CD14-positive monocyte (primary cell): ENCODE data around the gene OR2V2. TPM values are rescaled to one million over a fixed set of nuclear protein-coding genes. Genes with fewer than 3 reads are reported as not detected.

ENCODE experiments used
- DNase-seq, 3 donors: peaks; one replicate each; pipeline ENCODE4 v3.0.0-alpha.2; 2011 to 2022
- H2AFZ ChIP-seq: 2 replicates; pipeline ENCODE4 v1.6.0; 2012; ENCODE audit warnings: mild to moderate bottlenecking, low read depth, low read length, inconsistent platforms; ENCODE audit not compliant: insufficient read depth, poor library complexity, severe bottlenecking
- H3K27ac ChIP-seq, 2 donors: 1 replicate in 1 of 2; 2 replicates in 1 of 2; pipeline ENCODE4 v1.5.1; 2012 to 2013; ENCODE audit warnings: low read length in 2 of 2, control low read depth in 1 of 2, inconsistent platforms in 1 of 2, low read depth in 1 of 2, mild to moderate bottlenecking in 1 of 2
- H3K27me3 ChIP-seq, 2 donors: one replicate each; pipeline versions ENCODE4 v1.6.0 to v1.6.1; 2011 to 2013; ENCODE audit warnings: low read length in 2 of 2; ENCODE audit not compliant: control insufficient read depth in 2 of 2, insufficient read depth in 2 of 2
- H3K36me3 ChIP-seq, 2 donors: replicated peaks in 1 of 2; 1 replicate in 1 of 2; 2 replicates in 1 of 2; pipeline versions ENCODE4 v1.5.1 to v1.6.1; 2012 to 2013; ENCODE audit warnings: low read length in 2 of 2, control low read depth in 1 of 2, inconsistent platforms in 1 of 2, mild to moderate bottlenecking in 1 of 2; ENCODE audit not compliant: insufficient read depth in 2 of 2, control insufficient read depth in 1 of 2
- H3K4me1 ChIP-seq, 2 donors: 1 replicate in 1 of 2; 2 replicates in 1 of 2; pipeline versions ENCODE4 v1.5.1 to v1.6.1; 2012 to 2013; ENCODE audit warnings: low read length in 2 of 2, control low read depth in 1 of 2, inconsistent platforms in 1 of 2, mild to moderate bottlenecking in 1 of 2, moderate library complexity in 1 of 2; ENCODE audit not compliant: insufficient read depth in 2 of 2, control insufficient read depth in 1 of 2
- H3K4me2 ChIP-seq: replicated peaks from 2 replicates; pipeline ENCODE3; 2012; ENCODE audit warnings: low read length, moderate library complexity, mild to moderate bottlenecking; ENCODE audit not compliant: poor library complexity, severe bottlenecking; ENCODE audit errors: extremely low read depth
- H3K4me3 ChIP-seq, 3 experiments: fragments of 200-600 bp in 1 of 3; sonication (generic) in 1 of 3; replicated peaks in 1 of 3; 1 replicate in 2 of 3; 2 replicates in 1 of 3; pipeline ENCODE4 v1.5.1; 2011 to 2013; ENCODE audit warnings: low read length in 3 of 3, mild to moderate bottlenecking in 3 of 3, control low read depth in 2 of 3, low read depth in 2 of 3, inconsistent platforms in 1 of 3, moderate library complexity in 1 of 3
- H3K79me2 ChIP-seq: 2 replicates; pipeline ENCODE4 v1.6.0; 2012; ENCODE audit warnings: mild to moderate bottlenecking, control low read depth, inconsistent platforms, low read length, moderate library complexity; ENCODE audit not compliant: insufficient read depth
- H3K9ac ChIP-seq: 2 replicates; pipeline ENCODE4 v1.6.0; 2017; ENCODE audit warnings: low read length, mild to moderate bottlenecking; ENCODE audit not compliant: insufficient read depth, poor library complexity, severe bottlenecking
- H3K9me3 ChIP-seq, 2 donors: replicated peaks in 1 of 2; 1 replicate in 1 of 2; 2 replicates in 1 of 2; pipeline versions ENCODE4 v1.5.1 to v1.6.1; 2012 to 2013; ENCODE audit warnings: low read length in 2 of 2, control low read depth in 1 of 2; ENCODE audit not compliant: control insufficient read depth in 1 of 2, insufficient read depth in 1 of 2
- H4K20me1 ChIP-seq: 2 replicates; pipeline ENCODE4 v1.6.0; 2012; ENCODE audit warnings: mild to moderate bottlenecking, low read length, control low read depth, moderate library complexity; ENCODE audit not compliant: insufficient read depth
- H3K27ac Mint-ChIP-seq, 7 donors: one replicate each; pipeline ENCODE4 v1.8.0; 2020; ENCODE audit warnings: mild to moderate bottlenecking in 7 of 7, mixed read lengths in 7 of 7, moderate library complexity in 6 of 7, inconsistent platforms in 2 of 7
- H3K27me3 Mint-ChIP-seq, 3 donors: one replicate each; pipeline ENCODE4 v1.8.0; 2021 to 2022; ENCODE audit warnings: low read depth in 3 of 3, mild to moderate bottlenecking in 3 of 3, mixed read lengths in 3 of 3, moderate library complexity in 3 of 3, inconsistent platforms in 1 of 3
- H3K36me3 Mint-ChIP-seq, 2 donors: one replicate each; pipeline ENCODE4 v1.8.0; 2020; ENCODE audit warnings: mixed read lengths in 2 of 2, inconsistent platforms in 1 of 2, mild to moderate bottlenecking in 1 of 2
- H3K4me1 Mint-ChIP-seq: one replicate; pipeline ENCODE4 v1.8.0; 2020; ENCODE audit warnings: mild to moderate bottlenecking, mixed read lengths
- H3K4me3 Mint-ChIP-seq, 2 donors: one replicate each; pipeline ENCODE4 v1.8.0; 2020; ENCODE audit warnings: mild to moderate bottlenecking in 2 of 2, mixed read lengths in 2 of 2, moderate library complexity in 1 of 2
- H3K9me3 Mint-ChIP-seq, 7 donors: one replicate each; pipeline ENCODE4 v1.8.0; 2020 to 2022; ENCODE audit warnings: mixed read lengths in 7 of 7, mild to moderate bottlenecking in 6 of 7, moderate library complexity in 6 of 7, inconsistent platforms in 2 of 7
- CTCF ChIP-seq: fragments of 200-600 bp; IDR thresholded peaks from one replicate; pipeline ENCODE4 v1.8.0; 2022; ENCODE audit warnings: antibody characterized with exemption, mild to moderate bottlenecking
- WGBS: methylation state at CpG from one replicate; pipeline ENCODE4 v1.1.5; 2013; ENCODE audit warnings: missing lambda C conversion rate; ENCODE audit not compliant: insufficient coverage; 5-methylcytosine and 5-hydroxymethylcytosine counted together
- intact Hi-C, 2 donors: fragments of 100-400 bp; cut with micrococcal nuclease; formaldehyde crosslinking; loops; one replicate each; pipeline versions ENCODE4 v1.15.0 to v1.15.1; 2023
- polyA plus RNA-seq, 3 donors: library from polyadenylated mRNA; depleted of rRNA in 1 of 3; unstranded in 2 of 3; stranded (reverse) in 1 of 3; fragments of 300-500 nt in 2 of 3; fragments of >200 nt in 1 of 3; fragmentation: Illumina TruSeq in 2 of 3; gene quantifications; 1 replicate in 2 of 3; 2 replicates in 1 of 3; pipeline ENCODE4 v1.2.3, GENCODE V29; 2012 to 2021

Gene OR2V2
- polyA plus RNA-seq, 3 donors = not detected

GRCh38 chr5:181186022-181186421 lies 38.6 kb downstream of the OR2V2 start:
- no peak overlapping the region for H3K4me2 ChIP-seq
- DNase-seq = no peak

DNA sequence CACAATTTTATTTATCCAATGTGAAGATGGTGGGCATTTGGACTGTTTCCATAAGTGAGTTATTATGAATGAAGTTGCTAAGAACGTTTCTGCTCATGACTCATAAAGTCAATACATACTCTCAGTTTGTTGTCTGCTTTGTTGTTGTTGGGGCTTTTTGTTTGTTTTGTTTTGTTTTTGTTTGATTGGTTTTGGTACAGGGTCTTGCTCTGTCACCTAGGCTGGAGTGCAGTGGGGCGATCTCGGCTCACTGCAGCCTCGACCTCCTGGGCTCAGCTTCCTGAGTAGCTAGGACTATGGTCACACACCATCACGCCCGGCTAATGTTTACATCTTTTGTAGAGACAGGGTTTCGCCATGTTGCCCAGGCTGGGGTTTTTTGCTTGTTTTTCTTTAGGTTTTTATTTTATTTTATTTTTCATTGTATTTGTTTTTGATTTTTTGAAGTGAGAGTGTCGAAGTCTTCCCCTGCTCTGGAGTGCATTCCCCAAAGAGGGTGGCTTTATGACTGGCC lies 39.7 kb downstream of the OR2V2 start:
- Histone ChIP-seq H3K9me3 (no peaks in the 10 kb centered on the region), H3K27me3 (peaks cover 0 to 30% of the 10 kb centered on the region in 2 donors), H3K4me2 (peak overlapping the region; percentile 100), H3K4me3 (peak overlapping the region in 1 of 3 experiments; percentile 96), H3K9ac (no peak overlapping the region), H3K79me2 (no peaks in the 10 kb centered on the region), H3K27ac (no peak overlapping the region), H4K20me1 (no peaks in the 10 kb centered on the region), H3K4me1 (peaks cover 54 to 55% of the 10 kb centered on the region in 2 donors), H2AFZ (no peak overlapping the region), H3K36me3 (no peaks in the 10 kb centered on the region)
- TF ChIP-seq CTCF = no peak
- intact Hi-C loops = no loop called here
- DNase-seq = no peak
- peaks cover 0 to 5% (median 4%) of the 10 kb centered on the region in 7 donors for H3K9me3 Mint-ChIP-seq
- peak overlapping the region in 1 of 2 donors; percentile 98 for H3K4me3 Mint-ChIP-seq
- no peaks in the 10 kb centered on the region for H3K36me3 Mint-ChIP-seq
- no peak overlapping the region for H3K27ac Mint-ChIP-seq
- H3K4me1 Mint-ChIP-seq = peaks cover 48% of the 10 kb centered on the region
- H3K27me3 Mint-ChIP-seq = peaks cover 15 to 58% (median 37%) of the 10 kb centered on the region in 3 donors
- WGBS = 71% methylated on average over 6 of the region's 8 CpGs

More at GRCh38 chr5:181186022-181186421, 38.6 kb downstream of the OR2V2 start:
- peaks cover 46% of the 10 kb centered on the region for H3K4me1 Mint-ChIP-seq
- no peak overlapping the region for H3K9ac ChIP-seq
- peak overlapping the region; percentile 17 for H2AFZ ChIP-seq
- H3K9me3 Mint-ChIP-seq = peaks cover 0 to 5% (median 4%) of the 10 kb centered on the region in 7 donors
- H4K20me1 ChIP-seq = no peaks in the 10 kb centered on the region
- H3K4me3 Mint-ChIP-seq = no peak overlapping the region
- H3K36me3 Mint-ChIP-seq = no peaks in the 10 kb centered on the region
- no peak overlapping the region for H3K4me3 ChIP-seq
- no peaks in the 10 kb centered on the region for H3K36me3 ChIP-seq
- intact Hi-C loops = no loop called here
- 93% methylated on average over 3 of the region's 6 CpGs for WGBS
- no peak overlapping the region for H3K27ac ChIP-seq
- H3K27me3 ChIP-seq = peaks cover 0 to 31% of the 10 kb centered on the region in 2 donors
- H3K4me1 ChIP-seq = peaks cover 49 to 52% of the 10 kb centered on the region in 2 donors
- H3K79me2 ChIP-seq = no peaks in the 10 kb centered on the region
- H3K27me3 Mint-ChIP-seq = peaks cover 15 to 56% (median 44%) of the 10 kb centered on the region in 3 donors
- no peak for TF ChIP-seq CTCF
- H3K9me3 ChIP-seq = no peaks in the 10 kb centered on the region
- no peak overlapping the region for H3K27ac Mint-ChIP-seq
